HG02884 (cell line): ENCODE results near the gene DUS1L.

Experiments used
- ATAC-seq: cut with Tn5 transposase; IDR thresholded peaks from one replicate; pipeline ENCODE4 v1.9.1; 2021; ENCODE audit warnings: mild to moderate bottlenecking, moderate library complexity; ENCODE audit not compliant: unreplicated experiment

DUS1L gene

GRCh38 chr17:82056729-82057621, 8.6 kb downstream of the DUS1L start:
- no peak for ATAC-seq

GRCh38 chr17:82055965-82056728, 9.5 kb downstream of the DUS1L start:
- no peak for ATAC-seq

- no peak for ATAC-seq
Observed at GRCh38 chr17:82055023-82055964, 10.3 kb downstream of the DUS1L start.

GRCh38 chr17:82054351-82055022, 11.1 kb downstream of the DUS1L start:
- ATAC-seq, result no peak

DNA sequence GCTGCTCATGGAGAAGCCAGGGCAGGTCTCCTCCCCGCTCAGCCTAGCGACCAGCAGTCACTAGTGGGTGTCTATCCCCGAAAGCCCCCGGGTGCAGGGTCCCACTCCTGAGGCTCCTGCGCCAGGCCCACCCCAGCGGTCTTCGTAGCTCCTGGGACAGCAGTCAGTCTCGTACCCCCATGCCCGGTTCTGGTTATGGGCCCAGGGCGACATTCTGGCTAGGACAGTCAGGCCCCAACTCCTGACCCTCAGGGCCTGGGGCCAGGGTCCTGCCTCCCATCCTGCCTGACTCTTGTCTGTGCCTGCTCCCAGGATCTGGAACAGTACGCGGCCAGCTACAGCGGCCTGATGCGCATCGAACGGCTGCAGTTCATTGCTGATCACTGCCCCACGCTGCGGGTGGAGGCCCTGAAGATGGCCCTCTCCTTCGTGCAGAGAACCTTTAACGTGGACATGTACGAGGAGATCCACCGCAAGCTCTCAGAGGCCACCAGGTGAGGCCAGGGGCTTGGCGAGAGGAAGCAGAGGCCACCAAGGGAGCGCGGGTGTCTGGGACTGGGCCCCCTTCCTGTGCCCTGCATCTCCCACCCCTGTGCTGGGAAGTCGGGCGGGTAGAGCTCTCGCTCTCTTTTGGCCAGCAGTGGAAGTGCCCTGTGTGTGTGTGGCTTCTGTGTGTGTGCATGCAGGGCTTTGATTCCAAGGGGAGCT, 11.9 kb downstream of the DUS1L start:
- no peak for ATAC-seq

DNA sequence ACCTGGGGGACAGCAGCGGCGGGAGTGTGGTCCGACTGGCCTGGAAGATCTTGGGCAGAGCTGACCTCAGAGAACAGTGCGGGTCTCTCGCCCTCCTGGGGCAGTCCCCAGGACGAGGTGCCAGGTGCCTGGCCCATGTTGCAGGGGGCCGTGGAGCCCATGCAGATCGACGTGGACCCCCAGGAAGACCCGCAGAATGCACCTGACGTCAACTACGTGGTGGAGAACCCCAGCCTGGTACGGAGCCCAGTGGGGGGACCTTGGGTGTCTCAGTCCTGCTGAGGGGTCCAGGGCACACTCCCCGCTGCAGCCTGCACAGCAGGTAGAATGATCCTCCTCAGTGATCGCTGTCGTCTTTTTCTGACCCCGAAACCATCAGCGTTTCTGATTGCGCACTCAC, 12.5 kb downstream of the DUS1L start:
- ATAC-seq, result no peak

DNA sequence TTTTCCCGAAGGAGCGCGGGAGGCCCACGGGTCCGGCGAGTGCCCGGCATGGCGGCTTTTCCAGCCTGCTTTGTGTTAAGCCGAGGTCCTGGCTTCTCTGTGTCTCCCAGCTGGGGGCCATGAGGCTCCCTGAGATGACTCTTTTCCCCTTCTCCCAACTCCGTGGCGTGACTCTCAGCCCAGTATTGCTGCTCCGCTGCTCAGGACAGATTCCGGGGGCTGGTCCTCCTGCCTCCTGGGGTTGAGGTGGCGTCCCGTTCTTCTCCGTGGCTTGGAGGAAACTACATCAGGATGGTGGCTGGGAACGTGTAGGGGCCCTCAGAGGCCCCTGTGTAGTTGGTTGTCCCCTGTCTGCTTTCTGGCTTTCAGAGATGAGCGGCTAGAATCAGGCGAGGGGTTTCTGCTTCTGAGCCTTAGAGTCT, 13.0 kb downstream of the DUS1L start:
- no peak for ATAC-seq

DNA sequence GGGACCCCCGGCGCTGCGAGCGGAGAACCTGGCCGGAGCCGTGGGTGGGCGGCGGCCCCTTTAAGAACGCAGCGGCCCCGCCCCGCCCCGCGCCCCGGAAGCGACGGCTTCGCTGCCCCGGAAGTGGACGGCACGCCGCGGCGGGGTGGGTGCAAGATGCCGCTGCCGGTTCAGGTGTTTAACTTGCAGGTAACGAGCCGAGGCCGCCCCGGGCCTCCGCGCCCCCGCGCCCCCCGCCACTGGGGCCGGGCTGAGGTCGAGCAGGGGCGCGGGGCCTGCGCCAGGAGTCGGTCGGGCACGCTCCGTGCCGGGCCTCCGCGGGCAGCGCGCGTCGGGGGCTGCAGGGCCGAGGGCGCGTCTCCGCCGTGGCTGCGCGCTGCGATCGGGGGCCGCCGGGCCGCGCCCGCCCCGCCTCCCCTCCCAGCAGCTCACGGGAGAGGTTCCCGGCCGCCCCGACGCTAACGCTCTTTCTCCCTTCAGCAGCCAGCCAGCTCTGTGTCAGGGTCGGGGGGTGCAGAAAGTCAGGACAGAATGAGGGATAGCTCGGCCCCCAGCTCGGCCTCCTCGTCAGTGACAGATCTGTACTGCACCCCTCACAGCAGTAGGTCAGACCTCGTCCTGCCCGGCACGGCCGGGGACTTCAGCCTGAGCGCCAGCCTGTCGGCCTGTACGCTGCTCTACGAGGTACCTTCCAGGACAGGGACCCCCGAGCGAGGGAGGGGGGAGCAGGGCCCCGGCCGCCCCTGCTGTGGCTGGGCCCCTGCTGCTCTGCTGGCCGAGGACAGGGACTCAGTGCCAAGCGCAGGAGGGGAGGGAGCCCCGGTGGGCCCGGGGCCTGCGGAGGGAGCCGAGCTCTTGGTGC, 13.6 kb downstream of the DUS1L start, which contains the start of the genes GPS1 and RFNG:
Gene GPS1, plus strand, starts transcription at position 123 of the 862 bp plus-strand sequence. Its CDS starts 34 bp downstream, at position 157.
Gene RFNG, minus strand, starts transcription at position 36 of the 862 bp plus-strand sequence. CDS start 45 bp downstream, outside the sequence.
- ATAC-seq, result no peak

- ATAC-seq, result no peak
Observed at GRCh38 chr17:82050761-82051641, 14.6 kb downstream of the DUS1L start.

GRCh38 chr17:82050152-82050760, 15.3 kb downstream of the DUS1L start:
- ATAC-seq, result no peak

DNA sequence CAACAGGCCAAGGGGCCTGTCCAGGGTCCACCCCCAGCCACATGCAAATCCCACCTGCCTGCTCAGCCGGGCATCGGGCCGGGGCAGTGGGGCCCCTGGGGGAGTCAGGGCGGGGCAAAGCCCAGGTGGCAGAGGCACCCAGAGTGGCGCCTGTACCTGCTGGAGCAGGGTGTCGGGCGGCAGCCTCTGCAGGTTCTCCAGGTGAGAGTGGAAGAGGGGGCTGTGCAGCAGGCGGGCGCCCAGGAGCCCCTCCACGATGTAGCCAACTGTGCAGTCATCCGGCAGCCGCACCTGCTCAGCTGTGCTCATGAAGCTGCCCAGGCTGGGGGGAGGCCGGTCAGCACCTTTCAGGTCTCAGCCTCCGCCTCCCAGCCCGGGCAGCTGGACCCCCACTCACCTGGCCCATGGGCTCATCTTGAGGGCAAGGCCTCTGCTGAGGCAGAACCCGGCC, 16.1 kb downstream of the DUS1L start:
- ATAC-seq, result no peak

DNA sequence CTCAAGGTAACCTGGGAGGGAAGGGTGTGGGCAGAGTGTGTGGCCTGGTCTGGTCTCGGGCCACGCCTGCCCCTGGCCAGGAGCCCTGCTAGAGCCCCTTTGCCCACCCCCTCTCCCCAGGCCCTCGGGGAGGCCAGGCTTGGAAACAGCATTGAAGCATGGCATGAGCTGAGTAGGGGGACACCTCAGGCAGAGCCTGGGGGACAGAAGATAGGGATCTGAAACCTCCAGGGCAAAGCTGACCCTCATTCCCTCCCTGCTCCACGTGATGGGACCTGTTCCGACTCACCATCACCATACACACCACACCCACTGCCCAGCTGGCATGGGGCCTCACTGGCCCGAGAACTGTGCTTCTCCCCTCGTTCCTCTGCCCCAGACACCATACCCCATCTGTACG, 16.5 kb downstream of the DUS1L start:
- no peak for ATAC-seq

GRCh38 chr17:82048571-82048971, 17.0 kb downstream of the DUS1L start:
- no peak for ATAC-seq

- ATAC-seq, result no peak
Observed at GRCh38 chr17:82047914-82048570, 17.6 kb downstream of the DUS1L start.

- ATAC-seq, result no peak
Observed at GRCh38 chr17:82047379-82047778, 18.2 kb downstream of the DUS1L start.

GRCh38 chr17:82046903-82047302, 18.7 kb downstream of the DUS1L start:
- no peak for ATAC-seq
